ENCODE measurements around the gene NR2E1.

Gene NR2E1

GRCh38 chr6:108171291-108171917 lies 5.6 kb downstream of the NR2E1 start:
- DNase-seq (ENCODE audit: low spot score): no peak

GRCh38 chr6:108171918-108172516 lies 6.2 kb downstream of the NR2E1 start:
- no peak for DNase-seq (ENCODE audit: low spot score)

- no peak for DNase-seq (ENCODE audit: low spot score)
Measured at GRCh38 chr6:108174371-108175175, 8.8 kb downstream of the NR2E1 start.

- no peak for DNase-seq (ENCODE audit: low spot score)
Measured at GRCh38 chr6:108175176-108175591, 9.4 kb downstream of the NR2E1 start.

GRCh38 chr6:108175592-108176279 lies 9.9 kb downstream of the NR2E1 start:
- no peak for DNase-seq (ENCODE audit: low spot score)

GRCh38 chr6:108176281-108177089 lies 10.7 kb downstream of the NR2E1 start:
- no peak for DNase-seq (ENCODE audit: low spot score)

GRCh38 chr6:108179741-108180140 lies 13.9 kb downstream of the NR2E1 start:
- no peak for DNase-seq (ENCODE audit: low spot score)

- no peak for DNase-seq (ENCODE audit: low spot score)
Measured at GRCh38 chr6:108180266-108180665, 14.4 kb downstream of the NR2E1 start.

- DNase-seq (ENCODE audit: low spot score): no peak
Measured at GRCh38 chr6:108180776-108181175, 15.0 kb downstream of the NR2E1 start.

GRCh38 chr6:108186226-108186625 lies 20.4 kb downstream of the NR2E1 start:
- no peak for DNase-seq (ENCODE audit: low spot score)

GRCh38 chr6:108187519-108187918 lies 21.7 kb downstream of the NR2E1 start:
- DNase-seq (ENCODE audit: low spot score): no peak

- no peak for DNase-seq (ENCODE audit: low spot score)
Measured at GRCh38 chr6:108193131-108193530, 27.3 kb downstream of the NR2E1 start.

- DNase-seq (ENCODE audit: low spot score): no peak
Measured at GRCh38 chr6:108193835-108194234, 28.0 kb downstream of the NR2E1 start.

GRCh38 chr6:108194503-108194902 lies 28.7 kb downstream of the NR2E1 start:
- DNase-seq (ENCODE audit: low spot score): no peak

- no peak for DNase-seq (ENCODE audit: low spot score)
Measured at GRCh38 chr6:108195209-108195608, 29.4 kb downstream of the NR2E1 start.

GRCh38 chr6:108198761-108199498 lies 33.1 kb downstream of the NR2E1 start:
- DNase-seq (ENCODE audit: low spot score): no peak

- DNase-seq (ENCODE audit: low spot score): no peak
Measured at GRCh38 chr6:108200186-108200585, 34.4 kb downstream of the NR2E1 start.

GRCh38 chr6:108200631-108201030 lies 34.8 kb downstream of the NR2E1 start:
- no peak for DNase-seq (ENCODE audit: low spot score)

- no peak for DNase-seq (ENCODE audit: low spot score)
Measured at GRCh38 chr6:108203189-108204112, 37.6 kb downstream of the NR2E1 start.

- DNase-seq (ENCODE audit: low spot score): no peak
Measured at GRCh38 chr6:108207013-108207412, 41.2 kb downstream of the NR2E1 start.

Data from activated CD4-positive, alpha-beta T cell treated with anti-CD3 and anti-CD28 coated beads, Interleukin-2, Interleukin-4, amounts not matched to agents 100 ng/mL and 50 ng/mL, durations not matched to agents 16 hours and 8 hours (primary cell).